Activated T-helper 2 cell treated with anti-CD3 and anti-CD28 coated beads, Interferon-gamma antibody, Interleukin-2, Interleukin-4, amounts not matched to agents 10 μg/mL and 5 μg/mL and 100 μg/mL, durations not matched to agents 14 hours and 24 hours and 36 hours (primary cell): Measurements from ENCODE around the gene POC5. TPM values are rescaled to one million over a fixed set of nuclear protein-coding genes. Genes with fewer than 3 reads are reported as not detected.

ENCODE experiments used
- DNase-seq: peaks from one replicate; pipeline ENCODE4 v3.0.0; 2021; ENCODE audit warnings: low spot score
- H3K27ac Mint-ChIP-seq: one replicate; pipeline ENCODE4 v1.8.0; 2021; ENCODE audit warnings: mixed read lengths
- H3K27me3 Mint-ChIP-seq: one replicate; pipeline ENCODE4 v1.8.0; 2021; ENCODE audit warnings: low read depth, mixed read lengths
- H3K36me3 Mint-ChIP-seq: one replicate; pipeline ENCODE4 v1.8.0; 2021; ENCODE audit warnings: low read depth, mixed read lengths
- H3K4me1 Mint-ChIP-seq: one replicate; pipeline ENCODE4 v1.8.0; 2021; ENCODE audit warnings: low read depth, mixed read lengths
- H3K4me3 Mint-ChIP-seq: one replicate; pipeline ENCODE4 v1.8.0; 2021; ENCODE audit warnings: low read depth, mild to moderate bottlenecking, moderate library complexity, mixed read lengths
- H3K9me3 Mint-ChIP-seq: one replicate; pipeline ENCODE4 v1.8.0; 2021; ENCODE audit warnings: mixed read lengths
- intact Hi-C: fragments of 100-400 bp; cut with micrococcal nuclease; formaldehyde crosslinking; loops from one replicate; pipeline ENCODE4 v1.15.1; 2023
- total RNA-seq: library from RNA; stranded (reverse); gene quantifications from 2 replicates; pipeline ENCODE4 v1.2.3, GENCODE V29; 2022

Gene POC5
- total RNA-seq, 1 donor from 2014 or later: 16.2 TPM

DNA sequence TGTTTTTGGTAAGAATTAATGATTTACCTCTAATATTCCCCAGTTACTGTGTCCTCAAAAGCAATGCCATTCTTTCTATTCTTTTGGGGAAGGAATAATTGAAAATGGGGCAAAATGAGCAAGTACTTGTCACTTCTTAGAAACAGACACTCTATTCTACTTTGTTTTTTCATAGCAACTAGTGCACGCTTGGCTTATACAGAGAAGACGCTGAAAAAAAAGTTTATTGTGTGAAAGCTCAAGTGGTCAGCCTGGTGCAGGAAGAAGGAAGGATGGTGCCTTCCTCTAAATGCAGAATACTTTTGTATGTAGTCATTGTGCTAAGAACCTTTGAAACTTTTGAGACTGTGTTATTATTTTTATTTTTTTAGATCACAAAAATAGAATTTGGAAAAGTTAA lies 76.4 kb downstream of the POC5 start:
- peaks cover 1% of the 10 kb centered on the region for H3K4me1 Mint-ChIP-seq
- H3K27me3 Mint-ChIP-seq: no peaks in the 10 kb centered on the region
- H3K4me3 Mint-ChIP-seq: no peak overlapping the region
- H3K9me3 Mint-ChIP-seq: no peaks in the 10 kb centered on the region
- H3K36me3 Mint-ChIP-seq: no peaks in the 10 kb centered on the region
- no peak for DNase-seq
- no peak overlapping the region for H3K27ac Mint-ChIP-seq
- intact Hi-C loops: no loop called here

DNA sequence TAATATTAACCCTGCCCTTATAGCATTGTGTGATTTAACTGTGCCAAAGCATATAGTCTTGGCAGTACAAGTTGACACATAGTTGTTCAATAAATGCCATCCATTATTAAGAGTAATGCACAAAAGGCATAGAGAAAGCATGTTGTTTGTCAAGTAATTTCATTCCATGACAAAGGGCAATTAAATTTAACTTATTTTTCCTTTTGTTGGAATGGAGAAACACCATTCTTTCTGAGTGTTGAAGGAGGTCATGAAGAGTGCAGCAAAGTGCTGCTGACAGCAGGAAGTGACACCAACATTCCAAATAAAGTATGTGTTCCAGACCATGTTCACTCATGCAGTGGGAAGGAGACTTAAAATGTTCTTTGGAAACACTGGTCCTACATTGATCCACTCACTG lies 76.8 kb downstream of the POC5 start:
- peaks cover 1% of the 10 kb centered on the region for H3K4me1 Mint-ChIP-seq
- no peaks in the 10 kb centered on the region for H3K9me3 Mint-ChIP-seq
- H3K36me3 Mint-ChIP-seq: no peaks in the 10 kb centered on the region
- intact Hi-C loops: no loop called here
- H3K27me3 Mint-ChIP-seq: no peaks in the 10 kb centered on the region
- no peak for DNase-seq
- H3K27ac Mint-ChIP-seq: no peak overlapping the region
- no peak overlapping the region for H3K4me3 Mint-ChIP-seq

DNA sequence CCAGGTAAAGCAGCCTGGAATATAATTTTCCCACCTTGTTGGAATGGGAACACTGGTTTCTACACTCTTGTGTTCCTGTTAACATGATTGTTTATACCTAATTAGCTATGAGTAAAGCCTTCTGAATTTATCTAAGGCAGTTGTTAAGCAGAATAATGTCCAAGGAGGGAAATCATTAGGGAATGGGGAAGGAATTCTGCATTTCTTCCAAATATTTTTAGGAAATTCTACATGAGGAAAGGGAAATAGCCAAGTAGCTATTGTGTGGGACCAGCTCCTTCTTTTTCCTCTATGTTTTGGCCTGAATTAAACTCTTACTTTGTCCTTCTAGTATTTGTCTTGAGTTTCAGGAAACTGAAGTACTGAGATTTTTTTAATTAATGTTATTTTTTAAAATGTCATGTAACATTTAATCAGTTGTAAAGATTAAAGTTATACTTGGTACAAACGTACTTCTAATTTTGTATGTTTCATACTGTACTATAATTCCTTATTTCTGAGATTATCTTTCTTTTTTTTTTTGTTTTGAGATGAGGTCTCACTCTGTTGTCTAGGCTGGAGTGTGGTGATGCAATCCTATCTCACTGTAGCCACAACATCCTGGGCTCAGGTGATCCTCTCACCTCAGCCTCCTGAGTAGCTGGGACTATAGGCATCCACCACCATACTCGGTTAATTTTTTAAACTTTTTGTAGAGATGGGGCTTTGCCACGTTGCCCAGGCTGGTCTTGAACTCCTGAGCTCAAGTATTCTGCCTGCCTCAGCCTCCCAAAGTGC lies 77.5 kb downstream of the POC5 start:
- Mint-ChIP-seq H3K27ac (no peak overlapping the region), H3K36me3 (no peaks in the 10 kb centered on the region), H3K27me3 (no peaks in the 10 kb centered on the region), H3K4me1 (peaks cover 1% of the 10 kb centered on the region), H3K9me3 (no peaks in the 10 kb centered on the region), H3K4me3 (no peak overlapping the region)
- intact Hi-C loops: no loop called here
- DNase-seq: no peak

DNA sequence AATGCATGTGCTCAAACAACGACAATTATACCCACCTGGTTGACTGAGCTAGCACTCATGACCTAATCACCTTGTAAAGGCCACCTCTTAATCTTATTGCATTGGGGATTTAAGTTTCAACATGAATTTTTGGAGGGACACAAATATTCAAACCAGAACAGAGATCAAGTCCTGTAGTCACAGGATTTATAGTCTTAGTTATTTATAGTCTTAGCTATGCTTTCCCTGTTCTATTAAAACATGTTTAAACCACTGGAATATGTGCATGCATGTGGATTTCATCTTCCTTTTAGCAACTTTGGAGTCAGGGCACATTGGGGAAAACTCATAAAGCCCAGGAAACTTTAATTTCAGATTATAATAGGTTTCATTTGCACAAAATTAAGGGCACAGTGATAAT lies 79.3 kb downstream of the POC5 start:
- no peak for DNase-seq
- no peaks in the 10 kb centered on the region for H3K27me3 Mint-ChIP-seq
- intact Hi-C loops: no loop called here
- peaks cover 6% of the 10 kb centered on the region for H3K4me1 Mint-ChIP-seq
- no peaks in the 10 kb centered on the region for H3K36me3 Mint-ChIP-seq
- H3K9me3 Mint-ChIP-seq: no peaks in the 10 kb centered on the region
- no peak overlapping the region for H3K27ac Mint-ChIP-seq
- H3K4me3 Mint-ChIP-seq: no peak overlapping the region

DNA sequence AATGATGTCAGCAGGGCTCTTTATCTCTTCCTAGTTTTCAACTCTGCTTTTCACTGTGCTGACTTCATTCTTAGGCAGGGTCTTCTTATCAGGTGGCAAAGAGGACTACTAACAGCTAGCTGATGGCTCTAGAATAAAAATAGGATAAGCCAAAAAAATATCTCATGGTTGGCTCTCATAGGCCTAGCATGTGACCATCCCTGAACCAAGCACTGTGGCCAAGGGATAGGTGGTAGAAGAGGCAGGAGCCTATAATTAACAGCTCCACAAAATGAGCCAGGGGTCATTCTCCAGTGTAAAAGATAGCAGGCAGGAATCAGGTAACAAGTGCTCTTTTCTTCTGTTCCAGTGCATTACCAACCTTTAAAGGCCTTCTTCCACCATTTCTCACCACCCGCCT lies 84.9 kb downstream of the POC5 start:
- H3K27ac Mint-ChIP-seq: no peak overlapping the region
- no peak overlapping the region for H3K4me3 Mint-ChIP-seq
- no peaks in the 10 kb centered on the region for H3K36me3 Mint-ChIP-seq
- DNase-seq: no peak
- no peaks in the 10 kb centered on the region for H3K9me3 Mint-ChIP-seq
- H3K4me1 Mint-ChIP-seq: peaks cover 5% of the 10 kb centered on the region
- no peaks in the 10 kb centered on the region for H3K27me3 Mint-ChIP-seq
- intact Hi-C loops: no loop called here

DNA sequence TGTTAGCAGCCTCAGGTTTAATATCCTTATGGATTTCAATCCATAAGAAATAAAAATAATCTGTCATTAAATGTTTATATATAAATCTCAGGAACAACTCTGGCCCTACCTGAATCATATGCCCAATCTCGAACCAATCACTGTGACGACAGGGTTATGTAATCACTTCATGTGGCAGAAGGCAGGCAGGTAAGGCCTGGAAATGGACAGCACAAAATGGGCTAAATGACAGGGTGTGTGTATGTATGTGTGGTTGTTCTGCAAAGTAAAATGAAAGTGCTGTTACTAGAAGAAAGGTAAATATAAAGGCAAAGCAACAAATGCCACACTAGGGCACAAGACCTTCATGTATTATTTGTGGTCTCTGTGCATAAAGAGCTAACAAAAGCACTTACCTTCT lies 86.4 kb downstream of the POC5 start:
- H3K4me1 Mint-ChIP-seq: peaks cover 5% of the 10 kb centered on the region
- H3K27ac Mint-ChIP-seq: no peak overlapping the region
- no peaks in the 10 kb centered on the region for H3K9me3 Mint-ChIP-seq
- H3K36me3 Mint-ChIP-seq: no peaks in the 10 kb centered on the region
- DNase-seq: no peak
- no peak overlapping the region for H3K4me3 Mint-ChIP-seq
- no peaks in the 10 kb centered on the region for H3K27me3 Mint-ChIP-seq
- intact Hi-C loops: no loop called here

DNA sequence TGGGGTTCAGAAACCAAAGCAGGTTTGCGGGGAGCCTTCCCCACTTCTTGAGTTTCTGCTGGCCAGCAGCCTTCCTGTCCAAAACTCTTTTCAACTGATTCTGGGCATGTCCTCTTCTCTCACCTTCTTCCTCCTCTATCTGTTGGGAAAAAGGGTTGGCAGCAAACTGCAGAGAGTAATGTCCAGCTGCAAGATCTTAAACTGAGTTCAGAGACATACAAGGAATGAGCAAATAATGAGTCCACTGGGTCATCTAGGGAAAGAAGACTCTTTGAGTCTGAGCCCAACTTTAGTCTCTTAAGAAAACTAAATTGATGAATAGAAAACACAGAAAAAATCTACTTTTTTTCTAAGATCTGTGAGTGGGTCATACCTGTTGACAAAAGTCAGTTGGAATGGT lies 89.4 kb downstream of the POC5 start:
- no peak overlapping the region for H3K4me3 Mint-ChIP-seq
- intact Hi-C loops: no loop called here
- H3K36me3 Mint-ChIP-seq: no peaks in the 10 kb centered on the region
- H3K27me3 Mint-ChIP-seq: no peaks in the 10 kb centered on the region
- H3K4me1 Mint-ChIP-seq: no peaks in the 10 kb centered on the region
- DNase-seq: no peak
- H3K27ac Mint-ChIP-seq: no peak overlapping the region
- H3K9me3 Mint-ChIP-seq: no peaks in the 10 kb centered on the region

DNA sequence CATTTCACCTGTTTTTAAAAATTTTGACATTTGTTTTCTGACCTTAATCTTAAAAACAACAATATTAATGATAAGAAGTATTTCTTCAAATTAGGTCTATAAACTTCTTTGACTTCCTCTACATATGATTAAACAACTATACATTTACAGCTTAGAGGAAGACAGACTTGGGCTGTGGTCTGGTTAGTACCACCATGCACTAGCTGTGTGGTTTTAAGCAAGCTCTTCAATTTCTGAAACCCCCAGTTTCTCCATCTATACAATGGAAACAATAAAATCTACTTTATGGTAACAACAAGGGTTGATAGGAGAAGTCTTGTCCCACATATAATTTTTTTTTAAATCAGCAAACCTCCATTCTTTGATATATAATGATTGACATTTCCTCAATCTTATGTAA lies 90.3 kb downstream of the POC5 start:
- H3K27me3 Mint-ChIP-seq: no peaks in the 10 kb centered on the region
- intact Hi-C loops: no loop called here
- DNase-seq: no peak
- H3K9me3 Mint-ChIP-seq: no peaks in the 10 kb centered on the region
- no peak overlapping the region for H3K27ac Mint-ChIP-seq
- no peaks in the 10 kb centered on the region for H3K4me1 Mint-ChIP-seq
- H3K36me3 Mint-ChIP-seq: no peaks in the 10 kb centered on the region
- H3K4me3 Mint-ChIP-seq: no peak overlapping the region

Other genes starting within 250 kb of the POC5 start
- gene CERT1, start 205.8 kb downstream of the POC5 start, total RNA-seq: 38.6 and 43.7 TPM in 2 replicates
- gene POLK, start 205.5 kb downstream of the POC5 start, total RNA-seq: 41.4 and 42.6 TPM in 2 replicates
- gene ANKDD1B, start 106.0 kb downstream of the POC5 start, total RNA-seq: 0.18 and 0.48 TPM in 2 replicates